A549 (cell line): Measurements from ENCODE around the gene PSME3IP1. TPM values are rescaled to one million over a fixed set of nuclear protein-coding genes. Genes with fewer than 3 reads are reported as not detected.

Experiments used
- ATAC-seq, 2 experiments: fragments of 200-7000 bp in 1 of 2; fragments of >200 bp in 1 of 2; cut with Nextera tagmentation in 1 of 2; cut with Tn5 transposase in 1 of 2; 3 replicates each; pipeline versions ENCODE4 v1.8.0 to v1.9.1; 2018 to 2020; ENCODE audit warnings: mild to moderate bottlenecking in 1 of 2, moderate library complexity in 1 of 2
- CTCF ChIA-PET: fragments of 300-600 bp; sonication (Branson Sonifier 250); formaldehyde crosslinking; extraction: SDS; loops from one replicate; lab custom pipeline; 2021; ENCODE audit warnings: antibody characterized with exemption, inconsistent platforms; lab: Yijun Ruan, JAX
- POLR2A ChIA-PET: fragments of 350-600 bp; formaldehyde crosslinking; extraction: SDS; loops from one replicate; lab custom pipeline; 2021; ENCODE audit warnings: antibody characterized with exemption, inconsistent platforms; lab: Yijun Ruan, JAX
- DNase-seq, 2 experiments: peaks; one replicate each; pipeline versions ENCODE4 v3.0.0 to v3.0.0-alpha.2; 2011 to 2016; ENCODE audit warnings: low read depth in 1 of 2, low spot score in 1 of 2
- FAIRE-seq: peaks from 2 replicates; lab custom pipeline; 2011; peaks lifted over from hg19 to GRCh38; lab: Jason Lieb, UNC
- H3K27ac ChIP-seq, 2 experiments: fragments of >200 bp; sonication (Bioruptor Twin); formaldehyde crosslinking; 3 replicates each; pipeline ENCODE4 v1.5.1; 2016 to 2017
- H3K4me1 ChIP-seq: fragments of >200 bp; sonication (Bioruptor Twin); formaldehyde crosslinking; 3 replicates; pipeline ENCODE4 v1.6.1; 2016
- H3K4me2 ChIP-seq: fragments of >200 bp; sonication (Bioruptor Twin); formaldehyde crosslinking; 3 replicates; pipeline ENCODE4 v1.6.1; 2016
- H3K4me3 ChIP-seq: fragments of >200 bp; sonication (Bioruptor Twin); formaldehyde crosslinking; 3 replicates; pipeline ENCODE4 v1.5.1; 2016
- H3K9me3 ChIP-seq: fragments of >200 bp; sonication (Bioruptor Twin); formaldehyde crosslinking; 3 replicates; pipeline ENCODE4 v1.6.1; 2016
- BHLHE40 ChIP-seq: IDR thresholded peaks from 2 replicates; pipeline ENCODE4 v1.6.1; 2012; ENCODE audit warnings: low read depth, low read length, inconsistent platforms
- CEBPB ChIP-seq, 2 experiments: fragments of >200 bp in 1 of 2; sonication (Bioruptor Twin) in 1 of 2; formaldehyde crosslinking in 1 of 2; IDR thresholded peaks; 2 replicates each; pipeline ENCODE4 v1.6.1; 2012 to 2016
- CHD2 ChIP-seq: fragments of 150-350 bp; IDR thresholded peaks from 2 replicates; pipeline ENCODE4 v1.6.1; 2014; ENCODE audit warnings: low read length; ENCODE audit not compliant: partially characterized antibody
- CHD4 ChIP-seq: fragments of 200-600 bp; sonication (generic); IDR thresholded peaks from 2 replicates; pipeline ENCODE4 v1.6.1; 2016; ENCODE audit warnings: antibody characterized with exemption, mild to moderate bottlenecking, borderline replicate concordance
- EHMT2 ChIP-seq: fragments of 200-600 bp; sonication (generic); IDR thresholded peaks from 2 replicates; pipeline ENCODE4 v1.6.1; 2016; ENCODE audit warnings: antibody characterized with exemption, low read depth, mild to moderate bottlenecking, moderate library complexity
- ESRRA ChIP-seq: fragments of 150-350 bp; IDR thresholded peaks from 2 replicates; pipeline ENCODE4 v1.6.1; 2014; ENCODE audit warnings: mild to moderate bottlenecking, low read length, borderline replicate concordance
- FOSB ChIP-seq: fragments of 250-450 bp; sonication (Bioruptor Pico); IDR thresholded peaks from 2 replicates; pipeline ENCODE4 v1.5.0; 2020; ENCODE audit warnings: mild to moderate bottlenecking, moderate library complexity
- HOXA7 ChIP-seq: fragments of 250-450 bp; sonication (Bioruptor Pico); IDR thresholded peaks from 2 replicates; pipeline ENCODE4 v1.5.0; 2020; ENCODE audit warnings: mild to moderate bottlenecking, moderate library complexity
- HOXB13 ChIP-seq: fragments of 250-450 bp; sonication (Bioruptor Pico); IDR thresholded peaks from 2 replicates; pipeline ENCODE4 v1.5.0; 2020; ENCODE audit warnings: low read depth, mild to moderate bottlenecking, moderate library complexity
- HOXB5 ChIP-seq: fragments of 250-450 bp; sonication (Bioruptor Pico); IDR thresholded peaks from 2 replicates; pipeline ENCODE4 v1.5.0; 2020; ENCODE audit warnings: mild to moderate bottlenecking, moderate library complexity
- KDM5A ChIP-seq: fragments of 200-600 bp; sonication (generic); IDR thresholded peaks from 2 replicates; pipeline ENCODE4 v1.6.1; 2016; ENCODE audit warnings: antibody characterized with exemption, mild to moderate bottlenecking
- MAFK ChIP-seq: fragments of 450-650 bp; IDR thresholded peaks from 2 replicates; pipeline ENCODE4 v1.6.1; 2014; ENCODE audit not compliant: partially characterized antibody
- MAZ ChIP-seq: fragments of 150-350 bp; IDR thresholded peaks from 2 replicates; pipeline ENCODE4 v1.6.1; 2014; ENCODE audit warnings: antibody characterized with exemption, low read depth, low read length, borderline replicate concordance
- MYC ChIP-seq: IDR thresholded peaks from 2 replicates; pipeline ENCODE4 v1.6.1; 2012; ENCODE audit warnings: mild to moderate bottlenecking, inconsistent platforms, low read length, improper control_type of control experiment, borderline replicate concordance
- NFE2L2 ChIP-seq: fragments of 150-350 bp; conservative IDR thresholded peaks from 2 replicates; pipeline ENCODE4 v1.6.1; 2014; ENCODE audit warnings: low read length
- NPAS2 ChIP-seq: fragments of 250-450 bp; sonication (Bioruptor Pico); IDR thresholded peaks from 2 replicates; pipeline ENCODE4 v1.8.0; 2022; ENCODE audit warnings: mild to moderate bottlenecking, moderate library complexity, borderline replicate concordance
- PBX3 ChIP-seq: IDR thresholded peaks from 2 replicates; pipeline ENCODE4 v1.6.1; 2012
- POLR2A ChIP-seq: IDR thresholded peaks from 2 replicates; pipeline ENCODE4 v1.6.1; 2012; ENCODE audit warnings: mild to moderate bottlenecking, low read length
- RAD21 ChIP-seq, 2 experiments: fragments of >200 bp in 1 of 2; sonication (Bioruptor Twin) in 1 of 2; formaldehyde crosslinking in 1 of 2; IDR thresholded peaks in 1 of 2; conservative IDR thresholded peaks in 1 of 2; 2 replicates in 1 of 2; 3 replicates in 1 of 2; pipeline ENCODE4 v1.6.1; 2012 to 2018; ENCODE audit warnings: inconsistent platforms in 1 of 2
- RARB ChIP-seq: fragments of 250-450 bp; sonication (Bioruptor Pico); IDR thresholded peaks from 2 replicates; pipeline ENCODE4 v1.8.0; 2021; ENCODE audit warnings: mild to moderate bottlenecking, moderate library complexity
- RCOR1 ChIP-seq: fragments of 150-350 bp; IDR thresholded peaks from 2 replicates; pipeline ENCODE4 v1.6.1; 2014; ENCODE audit warnings: antibody characterized with exemption, low read length, low read depth
- RNF2 ChIP-seq: fragments of 200-600 bp; sonication (generic); IDR thresholded peaks from 2 replicates; pipeline ENCODE4 v1.6.1; 2016; ENCODE audit warnings: low read depth, mild to moderate bottlenecking, antibody characterized with exemption, moderate library complexity, borderline replicate concordance
- SREBF2 ChIP-seq: fragments of 450-650 bp; IDR thresholded peaks from 2 replicates; pipeline ENCODE4 v1.6.1; 2014; ENCODE audit warnings: mild to moderate bottlenecking, moderate library complexity
- TFCP2L1 ChIP-seq: fragments of 250-450 bp; sonication (Bioruptor Pico); IDR thresholded peaks from 2 replicates; pipeline ENCODE4 v1.5.0; 2021; ENCODE audit warnings: mild to moderate bottlenecking
- TP53 ChIP-seq: fragments of 250-450 bp; sonication (Bioruptor Pico); IDR thresholded peaks from 2 replicates; pipeline ENCODE4 v1.5.0; 2021; ENCODE audit warnings: mild to moderate bottlenecking, moderate library complexity
- ZC3H11A ChIP-seq: fragments of 450-650 bp; IDR thresholded peaks from 2 replicates; pipeline ENCODE4 v1.6.1; 2014; ENCODE audit warnings: antibody characterized with exemption, mild to moderate bottlenecking
- ZNF302 ChIP-seq: fragments of 250-450 bp; sonication (Bioruptor Pico); IDR thresholded peaks from 2 replicates; pipeline ENCODE4 v1.9.0; 2021; ENCODE audit warnings: inconsistent platforms, mild to moderate bottlenecking, moderate library complexity
- ZSCAN20 ChIP-seq: fragments of 250-450 bp; sonication (Bioruptor Pico); IDR thresholded peaks from 2 replicates; pipeline ENCODE4 v1.8.0; 2022; ENCODE audit warnings: mild to moderate bottlenecking, moderate library complexity
- WGBS: methylation state at CpG from one replicate; pipeline ENCODE4 v1.1.6; 2017; ENCODE audit errors: missing lambda C conversion rate; 5-methylcytosine and 5-hydroxymethylcytosine counted together
- polyA plus RNA-seq, 4 experiments: library from polyadenylated mRNA; depleted of rRNA in 3 of 4; stranded (reverse); fragments of >200 nt; fragmentation: RNase III in 1 of 4; extraction: RNeasy Plus Mini Kit Qiagen cat#74134 plus additional on column Dnase treatment in 1 of 4; gene quantifications; 2 replicates in 3 of 4; 3 replicates in 1 of 4; pipeline ENCODE4 v1.2.3, GENCODE V29; 2011 to 2017
- TF ChIP-seq, protein P1 (sequence below): IDR thresholded peaks from 2 replicates; pipeline ENCODE4 v1.6.1; 2012
- TF ChIP-seq, protein P2 (sequence below): fragments of 250-450 bp; sonication (Bioruptor Pico); IDR thresholded peaks from 2 replicates; pipeline ENCODE4 v1.5.0; 2021; ENCODE audit warnings: mild to moderate bottlenecking, moderate library complexity, borderline replicate concordance
- TF ChIP-seq, protein P3 (sequence below): fragments of >200 bp; sonication (Bioruptor Twin); formaldehyde crosslinking; IDR thresholded peaks from 3 replicates; pipeline ENCODE4 v1.5.1; 2016
- TF ChIP-seq, protein P4 (sequence below): fragments of 250-450 bp; sonication (Bioruptor Pico); IDR thresholded peaks from 2 replicates; pipeline ENCODE4 v1.5.0; 2020; ENCODE audit warnings: low read depth, mild to moderate bottlenecking, moderate library complexity
- TF ChIP-seq, protein P5 (sequence below): fragments of 200-600 bp; sonication (generic); IDR thresholded peaks from 2 replicates; pipeline ENCODE4 v1.6.1; 2016; ENCODE audit warnings: antibody characterized with exemption, mild to moderate bottlenecking, moderate library complexity

The PSME3IP1 gene
- polyA plus RNA-seq, 2 of the 4 experiments (the other 2 are of a cell fraction) = 155 to 159 TPM

GRCh38 chr16:57185446-57185944, 344 bp downstream of the PSME3IP1 start:
- Histone ChIP-seq H3K9me3 (no peaks in the 10 kb centered on the region), H3K4me3 (peak overlapping the region; percentile 88), H3K27ac (peak overlapping the region; percentile 80 to 91), H3K4me1 (peaks cover 17% of the 10 kb centered on the region), H3K4me2 (peak overlapping the region; percentile 95)
- no peak for FAIRE-seq
- DNase-seq = peak; percentile 38 to 52
- ATAC-seq = peak; percentile 41 to 44
- 1% methylated on average over 22 of the region's 37 CpGs for WGBS
- CTCF ChIA-PET = interaction anchor here (0.7 to 2.1 kb wide), 9 partner anchors 10 to 237 kb away, joined by 3 to 6 read pairs (median 4); partner anchors contain the start of gene ARL2BP
- POLR2A ChIA-PET = interaction anchor here (0.6 to 1.5 kb wide), 12 partner anchors 9 to 262 kb away, joined by 3 to 13 read pairs (median 3); partner anchors contain the start of genes ARL2BP, CIAPIN1, COQ9 and CPNE2
- TF ChIP-seq SREBF2 (no peak), CEBPB (IDR thresholded peaks at IDR 0.05) (no peak), MAFK (no peak), CHD2 (no peak), FOSB (CRISPR knock-in tag) (no peak), MAZ (no peak), ZSCAN20 (no peak), TFCP2L1 (CRISPR knock-in tag) (no peak), POLR2A (no peak), RNF2 (no peak), BHLHE40 (no peak), EHMT2 (no peak), CHD4 (no peak), HOXB13 (no peak), MYC (no peak), HOXB5 (CRISPR knock-in tag) (no peak), ZNF302 (CRISPR knock-in tag) (no peak), RCOR1 (no peak), ZC3H11A (no peak), RARB (no peak), PBX3 (0 out of 2 replicates have a peak, but pooled peaks have one; percentile 6), NPAS2 (CRISPR knock-in tag) (no peak), TP53 (no peak), KDM5A (peak; percentile 37), NFE2L2 (no peak), ESRRA (no peak), HOXA7 (CRISPR knock-in tag) (no peak), RAD21 (conservative IDR thresholded peaks at IDR 0.05 in 1 of 2, IDR thresholded peaks at IDR 0.05 in 1 of 2) (no peak)
- TF ChIP-seq, protein P1, sequence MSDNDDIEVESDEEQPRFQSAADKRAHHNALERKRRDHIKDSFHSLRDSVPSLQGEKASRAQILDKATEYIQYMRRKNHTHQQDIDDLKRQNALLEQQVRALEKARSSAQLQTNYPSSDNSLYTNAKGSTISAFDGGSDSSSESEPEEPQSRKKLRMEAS = 0 out of 2 replicates have a peak, but pooled peaks have one; percentile 23
- TF ChIP-seq, protein P2, sequence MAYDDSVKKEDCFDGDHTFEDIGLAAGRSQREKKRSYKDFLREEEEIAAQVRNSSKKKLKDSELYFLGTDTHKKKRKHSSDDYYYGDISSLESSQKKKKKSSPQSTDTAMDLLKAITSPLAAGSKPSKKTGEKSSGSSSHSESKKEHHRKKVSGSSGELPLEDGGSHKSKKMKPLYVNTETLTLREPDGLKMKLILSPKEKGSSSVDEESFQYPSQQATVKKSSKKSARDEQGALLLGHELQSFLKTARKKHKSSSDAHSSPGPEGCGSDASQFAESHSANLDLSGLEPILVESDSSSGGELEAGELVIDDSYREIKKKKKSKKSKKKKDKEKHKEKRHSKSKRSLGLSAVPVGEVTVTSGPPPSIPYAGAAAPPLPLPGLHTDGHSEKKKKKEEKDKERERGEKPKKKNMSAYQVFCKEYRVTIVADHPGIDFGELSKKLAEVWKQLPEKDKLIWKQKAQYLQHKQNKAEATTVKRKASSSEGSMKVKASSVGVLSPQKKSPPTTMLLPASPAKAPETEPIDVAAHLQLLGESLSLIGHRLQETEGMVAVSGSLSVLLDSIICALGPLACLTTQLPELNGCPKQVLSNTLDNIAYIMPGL = no peak
- TF ChIP-seq, protein P3, sequence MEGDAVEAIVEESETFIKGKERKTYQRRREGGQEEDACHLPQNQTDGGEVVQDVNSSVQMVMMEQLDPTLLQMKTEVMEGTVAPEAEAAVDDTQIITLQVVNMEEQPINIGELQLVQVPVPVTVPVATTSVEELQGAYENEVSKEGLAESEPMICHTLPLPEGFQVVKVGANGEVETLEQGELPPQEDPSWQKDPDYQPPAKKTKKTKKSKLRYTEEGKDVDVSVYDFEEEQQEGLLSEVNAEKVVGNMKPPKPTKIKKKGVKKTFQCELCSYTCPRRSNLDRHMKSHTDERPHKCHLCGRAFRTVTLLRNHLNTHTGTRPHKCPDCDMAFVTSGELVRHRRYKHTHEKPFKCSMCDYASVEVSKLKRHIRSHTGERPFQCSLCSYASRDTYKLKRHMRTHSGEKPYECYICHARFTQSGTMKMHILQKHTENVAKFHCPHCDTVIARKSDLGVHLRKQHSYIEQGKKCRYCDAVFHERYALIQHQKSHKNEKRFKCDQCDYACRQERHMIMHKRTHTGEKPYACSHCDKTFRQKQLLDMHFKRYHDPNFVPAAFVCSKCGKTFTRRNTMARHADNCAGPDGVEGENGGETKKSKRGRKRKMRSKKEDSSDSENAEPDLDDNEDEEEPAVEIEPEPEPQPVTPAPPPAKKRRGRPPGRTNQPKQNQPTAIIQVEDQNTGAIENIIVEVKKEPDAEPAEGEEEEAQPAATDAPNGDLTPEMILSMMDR = no peak
- TF ChIP-seq, protein P4, sequence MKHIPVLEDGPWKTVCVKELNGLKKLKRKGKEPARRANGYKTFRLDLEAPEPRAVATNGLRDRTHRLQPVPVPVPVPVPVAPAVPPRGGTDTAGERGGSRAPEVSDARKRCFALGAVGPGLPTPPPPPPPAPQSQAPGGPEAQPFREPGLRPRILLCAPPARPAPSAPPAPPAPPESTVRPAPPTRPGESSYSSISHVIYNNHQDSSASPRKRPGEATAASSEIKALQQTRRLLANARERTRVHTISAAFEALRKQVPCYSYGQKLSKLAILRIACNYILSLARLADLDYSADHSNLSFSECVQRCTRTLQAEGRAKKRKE (CRISPR knock-in tag) = no peak
- TF ChIP-seq, protein P5, sequence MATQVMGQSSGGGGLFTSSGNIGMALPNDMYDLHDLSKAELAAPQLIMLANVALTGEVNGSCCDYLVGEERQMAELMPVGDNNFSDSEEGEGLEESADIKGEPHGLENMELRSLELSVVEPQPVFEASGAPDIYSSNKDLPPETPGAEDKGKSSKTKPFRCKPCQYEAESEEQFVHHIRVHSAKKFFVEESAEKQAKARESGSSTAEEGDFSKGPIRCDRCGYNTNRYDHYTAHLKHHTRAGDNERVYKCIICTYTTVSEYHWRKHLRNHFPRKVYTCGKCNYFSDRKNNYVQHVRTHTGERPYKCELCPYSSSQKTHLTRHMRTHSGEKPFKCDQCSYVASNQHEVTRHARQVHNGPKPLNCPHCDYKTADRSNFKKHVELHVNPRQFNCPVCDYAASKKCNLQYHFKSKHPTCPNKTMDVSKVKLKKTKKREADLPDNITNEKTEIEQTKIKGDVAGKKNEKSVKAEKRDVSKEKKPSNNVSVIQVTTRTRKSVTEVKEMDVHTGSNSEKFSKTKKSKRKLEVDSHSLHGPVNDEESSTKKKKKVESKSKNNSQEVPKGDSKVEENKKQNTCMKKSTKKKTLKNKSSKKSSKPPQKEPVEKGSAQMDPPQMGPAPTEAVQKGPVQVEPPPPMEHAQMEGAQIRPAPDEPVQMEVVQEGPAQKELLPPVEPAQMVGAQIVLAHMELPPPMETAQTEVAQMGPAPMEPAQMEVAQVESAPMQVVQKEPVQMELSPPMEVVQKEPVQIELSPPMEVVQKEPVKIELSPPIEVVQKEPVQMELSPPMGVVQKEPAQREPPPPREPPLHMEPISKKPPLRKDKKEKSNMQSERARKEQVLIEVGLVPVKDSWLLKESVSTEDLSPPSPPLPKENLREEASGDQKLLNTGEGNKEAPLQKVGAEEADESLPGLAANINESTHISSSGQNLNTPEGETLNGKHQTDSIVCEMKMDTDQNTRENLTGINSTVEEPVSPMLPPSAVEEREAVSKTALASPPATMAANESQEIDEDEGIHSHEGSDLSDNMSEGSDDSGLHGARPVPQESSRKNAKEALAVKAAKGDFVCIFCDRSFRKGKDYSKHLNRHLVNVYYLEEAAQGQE = no peak
